Left ventricle myocardium inferior (tissue), 1 donor: ENCODE results near the gene NLRC3. TPM values are rescaled to one million over a fixed set of nuclear protein-coding genes. Genes with fewer than 3 reads are reported as not detected.

Experiments
- DNase-seq: peaks from one replicate; pipeline ENCODE4 v3.0.0-alpha.2; 2020
- H3K27ac ChIP-seq: fragments of 200-600 bp; replicated peaks from 2 replicates; pipeline ENCODE4 v1.8.0; 2021
- H3K27me3 ChIP-seq: fragments of 200-600 bp; 2 replicates; pipeline ENCODE4 v1.8.0; 2021; ENCODE audit warnings: low read depth
- H3K36me3 ChIP-seq: fragments of 200-600 bp; 2 replicates; pipeline ENCODE4 v1.8.0; 2021
- H3K4me1 ChIP-seq: fragments of 200-600 bp; 2 replicates; pipeline ENCODE4 v1.8.0; 2021
- H3K4me3 ChIP-seq: fragments of 200-600 bp; 2 replicates; pipeline ENCODE4 v1.8.0; 2021; ENCODE audit warnings: mild to moderate bottlenecking, moderate library complexity
- H3K9me3 ChIP-seq: fragments of 200-600 bp; replicated peaks from 2 replicates; pipeline ENCODE4 v1.8.0; 2021
- CTCF ChIP-seq: fragments of 200-600 bp; IDR thresholded peaks from 2 replicates; pipeline ENCODE4 v1.8.0; 2021; ENCODE audit warnings: antibody characterized with exemption, mild to moderate bottlenecking, borderline replicate concordance
- intact Hi-C: fragments of 100-400 bp; cut with micrococcal nuclease; formaldehyde crosslinking; loops from one replicate; pipeline ENCODE4 v1.11.0; 2022
- total RNA-seq: library from RNA; stranded (reverse); fragmentation: NEBNext Ultra II Directional; extraction: Animal tissue kit (Norgen Biotek cat#: 25700); gene quantifications from one replicate; pipeline ENCODE4 v1.2.1, GENCODE V29; 2021
- donor health status: DM: no; HTN: yes; CAD: no; lungs with severe emphysema.

The NLRC3 gene
- total RNA-seq, 1 donor from 2014 or later, result 0.93 TPM

DNA sequence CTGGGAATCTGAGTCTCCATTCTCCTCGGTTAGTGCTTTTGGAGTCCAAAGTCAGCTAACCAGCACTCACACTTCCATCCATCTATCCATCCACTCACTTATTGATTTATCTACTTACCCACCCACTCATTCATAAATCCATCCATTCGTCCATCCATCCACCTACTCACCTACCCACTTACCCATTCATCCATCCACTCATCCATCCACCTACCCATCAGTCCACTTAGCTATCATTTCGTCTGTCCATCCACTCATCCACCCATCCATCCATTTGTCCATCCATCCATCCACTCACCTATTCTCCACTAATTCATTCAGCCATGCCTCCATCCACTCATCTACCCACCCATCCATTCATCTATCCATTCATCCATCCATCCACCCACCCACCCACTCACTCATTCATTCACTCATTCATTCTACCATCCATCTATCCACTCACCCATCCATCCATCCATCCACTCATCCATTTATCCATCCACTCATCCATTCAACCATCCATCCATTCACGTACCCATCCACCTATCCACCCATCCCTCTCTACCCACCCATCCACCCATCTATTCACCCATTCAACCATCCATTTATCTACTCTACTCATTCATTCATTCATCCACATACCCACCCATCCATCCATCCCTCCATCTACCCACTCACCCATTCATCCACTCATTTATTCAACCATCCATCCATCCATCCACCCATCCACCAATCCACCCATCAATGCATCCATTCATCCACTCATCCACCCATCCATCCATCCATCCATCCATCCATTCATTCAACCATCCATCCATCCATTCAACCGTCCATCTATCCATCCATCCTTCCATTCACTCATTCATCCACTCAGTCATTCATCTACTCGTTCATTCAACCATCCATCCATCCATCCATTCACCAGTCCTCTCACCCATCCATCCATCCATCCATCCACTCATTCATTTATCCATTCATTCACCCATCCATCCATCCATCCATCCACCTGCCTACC, 26.1 kb downstream of the NLRC3 start:
- Histone ChIP-seq H3K36me3 (peaks cover 4% of the 10 kb centered on the region), H3K27me3 (no peaks in the 10 kb centered on the region), H3K9me3 (no peaks in the 10 kb centered on the region), H3K27ac (no peak overlapping the region), H3K4me1 (peaks cover 20% of the 10 kb centered on the region), H3K4me3 (no peak overlapping the region)
- DNase-seq, result no peak
- no peak for TF ChIP-seq CTCF
- intact Hi-C loops, result no loop called here

DNA sequence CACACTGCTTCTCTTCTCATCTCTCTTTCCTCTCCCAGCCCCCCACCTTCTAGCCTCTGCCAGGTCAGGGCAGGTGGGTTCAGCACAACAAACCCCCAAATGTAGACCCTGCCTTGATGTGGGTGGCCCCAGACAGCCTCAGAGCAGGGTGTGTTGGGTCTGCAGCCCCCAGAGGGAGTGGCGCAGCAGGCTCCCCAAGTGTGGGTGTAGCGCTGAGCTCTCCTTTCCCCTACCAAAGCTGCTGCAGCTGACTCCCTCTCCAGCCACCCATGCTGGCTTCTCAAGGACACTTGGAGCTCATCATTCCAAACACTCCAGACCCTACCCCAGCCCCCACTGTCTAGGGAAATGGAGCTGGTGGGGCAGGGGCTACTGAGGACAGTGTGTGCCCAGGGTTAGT, 27.3 kb downstream of the NLRC3 start:
- no peak overlapping the region for H3K4me3 ChIP-seq
- no peaks in the 10 kb centered on the region for H3K9me3 ChIP-seq
- no peaks in the 10 kb centered on the region for H3K27me3 ChIP-seq
- no peak overlapping the region for H3K27ac ChIP-seq
- no peak for DNase-seq
- peaks cover 4% of the 10 kb centered on the region for H3K36me3 ChIP-seq
- no peak for TF ChIP-seq CTCF
- peaks cover 20% of the 10 kb centered on the region for H3K4me1 ChIP-seq
- intact Hi-C loops, result no loop called here

DNA sequence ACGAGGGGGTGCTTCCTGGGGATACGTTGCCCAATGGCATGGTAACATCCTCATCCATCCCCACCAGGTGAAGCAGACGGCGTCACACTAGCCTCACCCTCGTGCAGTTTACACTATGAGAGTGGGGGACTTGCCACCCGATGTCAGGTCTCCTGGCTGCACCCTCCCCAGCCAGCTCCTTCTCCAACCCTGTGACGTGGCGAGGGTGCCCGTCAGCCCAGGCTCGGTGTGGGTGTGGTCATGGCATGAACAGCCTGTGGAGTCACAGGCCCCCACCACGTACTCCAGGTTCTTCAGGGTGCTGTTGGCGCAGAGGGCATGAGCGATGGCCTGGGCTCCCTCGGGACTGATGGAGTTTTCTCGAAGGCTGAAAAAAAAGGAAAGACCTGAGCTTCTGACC, 28.3 kb downstream of the NLRC3 start:
- no peak for DNase-seq
- H3K9me3 ChIP-seq, result no peaks in the 10 kb centered on the region
- peaks cover 4% of the 10 kb centered on the region for H3K36me3 ChIP-seq
- H3K4me1 ChIP-seq, result peaks cover 20% of the 10 kb centered on the region
- no peak for TF ChIP-seq CTCF
- no peaks in the 10 kb centered on the region for H3K27me3 ChIP-seq
- intact Hi-C loops, result no loop called here
- H3K4me3 ChIP-seq, result no peak overlapping the region
- peak overlapping the region; percentile 83 for H3K27ac ChIP-seq

DNA sequence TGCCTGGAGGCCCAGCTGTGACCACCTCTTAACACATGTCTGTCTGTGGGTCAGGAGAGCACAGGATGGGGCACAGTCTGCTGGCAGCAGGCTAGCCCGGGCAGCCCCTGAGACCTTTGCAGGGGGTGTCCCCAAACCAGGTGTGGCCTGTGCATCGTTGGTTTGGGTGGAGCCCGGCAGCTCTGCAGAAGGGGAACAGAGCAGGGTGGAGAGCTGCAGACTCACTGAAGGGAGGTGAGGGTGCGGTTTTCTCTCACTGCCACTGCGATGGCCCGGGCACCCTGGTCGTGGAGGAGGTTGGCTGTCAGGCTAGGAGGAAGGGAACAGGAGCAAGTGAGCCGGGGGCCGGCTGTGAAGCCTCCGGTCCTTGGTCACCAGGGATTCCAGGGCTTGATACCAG, 28.8 kb downstream of the NLRC3 start:
- TF ChIP-seq CTCF, result no peak
- no peak for DNase-seq
- no peaks in the 10 kb centered on the region for H3K9me3 ChIP-seq
- H3K27ac ChIP-seq, result peak overlapping the region; percentile 83
- no peaks in the 10 kb centered on the region for H3K27me3 ChIP-seq
- H3K4me3 ChIP-seq, result no peak overlapping the region
- H3K4me1 ChIP-seq, result peaks cover 20% of the 10 kb centered on the region
- H3K36me3 ChIP-seq, result peaks cover 4% of the 10 kb centered on the region
- intact Hi-C loops, result no loop called here

GRCh38 chr16:3546986-3547682, 30.1 kb downstream of the NLRC3 start:
- no peaks in the 10 kb centered on the region for H3K27me3 ChIP-seq
- TF ChIP-seq CTCF, result no peak
- peaks cover 4% of the 10 kb centered on the region for H3K36me3 ChIP-seq
- H3K4me1 ChIP-seq, result peaks cover 20% of the 10 kb centered on the region
- H3K27ac ChIP-seq, result peak overlapping the region; percentile 83
- H3K4me3 ChIP-seq, result no peak overlapping the region
- intact Hi-C loops, result no loop called here
- no peaks in the 10 kb centered on the region for H3K9me3 ChIP-seq
- no peak for DNase-seq
